Activated CD8-positive, alpha-beta memory T cell treated with anti-CD3 and anti-CD28 coated beads for 48 hours (primary cell): ENCODE data around the gene PAX7.

Experiments used
- DNase-seq, 3 experiments: peaks; one replicate each; pipeline ENCODE4 v3.0.0-alpha.2; 2020; ENCODE audit warnings: low read depth in 2 of 3, low spot score in 2 of 3

PAX7 gene

GRCh38 chr1:18697541-18697940 lies 66.9 kb downstream of the PAX7 start:
- no peak for DNase-seq

DNA sequence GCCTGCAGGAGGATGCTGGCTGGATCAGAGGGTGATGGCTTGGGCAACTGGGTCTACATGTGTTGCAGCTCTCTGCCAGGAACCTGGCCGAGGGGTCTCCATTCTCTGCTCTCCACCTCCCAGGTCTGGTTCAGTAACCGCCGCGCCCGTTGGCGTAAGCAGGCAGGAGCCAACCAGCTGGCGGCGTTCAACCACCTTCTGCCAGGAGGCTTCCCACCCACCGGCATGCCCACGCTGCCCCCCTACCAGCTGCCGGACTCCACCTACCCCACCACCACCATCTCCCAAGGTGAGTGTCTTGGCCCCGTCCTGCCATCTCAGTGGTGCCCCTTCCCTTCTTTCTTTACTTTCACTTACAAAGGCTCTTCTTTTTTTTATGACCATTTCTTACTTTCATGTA lies 69.9 kb downstream of the PAX7 start:
- DNase-seq, result no peak

GRCh38 chr1:18701183-18701582 lies 70.5 kb downstream of the PAX7 start:
- no peak for DNase-seq

DNA sequence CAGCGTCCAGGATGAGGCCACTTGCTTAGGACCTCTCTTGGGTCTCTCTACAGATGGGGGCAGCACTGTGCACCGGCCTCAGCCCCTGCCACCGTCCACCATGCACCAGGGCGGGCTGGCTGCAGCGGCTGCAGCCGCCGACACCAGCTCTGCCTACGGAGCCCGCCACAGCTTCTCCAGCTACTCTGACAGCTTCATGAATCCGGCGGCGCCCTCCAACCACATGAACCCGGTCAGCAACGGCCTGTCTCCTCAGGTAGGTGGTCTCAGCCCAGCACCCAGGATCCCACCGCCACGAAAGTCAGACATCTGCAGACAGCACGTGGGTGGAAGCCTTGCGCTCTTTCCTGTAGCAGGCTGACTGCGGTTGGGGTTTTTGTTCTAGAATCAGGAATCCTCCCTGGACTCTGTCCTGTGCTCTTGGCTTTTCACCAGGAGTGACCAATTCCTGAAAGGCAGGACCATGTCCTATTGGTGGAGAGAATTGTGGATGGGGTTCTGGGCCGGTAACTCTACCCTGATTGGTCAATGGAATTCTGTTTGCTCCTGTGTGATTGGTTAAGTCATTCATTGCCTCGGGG lies 72.5 kb downstream of the PAX7 start:
- DNase-seq, result no peak

GRCh38 chr1:18705811-18706210 lies 75.2 kb downstream of the PAX7 start:
- no peak for DNase-seq

DNA sequence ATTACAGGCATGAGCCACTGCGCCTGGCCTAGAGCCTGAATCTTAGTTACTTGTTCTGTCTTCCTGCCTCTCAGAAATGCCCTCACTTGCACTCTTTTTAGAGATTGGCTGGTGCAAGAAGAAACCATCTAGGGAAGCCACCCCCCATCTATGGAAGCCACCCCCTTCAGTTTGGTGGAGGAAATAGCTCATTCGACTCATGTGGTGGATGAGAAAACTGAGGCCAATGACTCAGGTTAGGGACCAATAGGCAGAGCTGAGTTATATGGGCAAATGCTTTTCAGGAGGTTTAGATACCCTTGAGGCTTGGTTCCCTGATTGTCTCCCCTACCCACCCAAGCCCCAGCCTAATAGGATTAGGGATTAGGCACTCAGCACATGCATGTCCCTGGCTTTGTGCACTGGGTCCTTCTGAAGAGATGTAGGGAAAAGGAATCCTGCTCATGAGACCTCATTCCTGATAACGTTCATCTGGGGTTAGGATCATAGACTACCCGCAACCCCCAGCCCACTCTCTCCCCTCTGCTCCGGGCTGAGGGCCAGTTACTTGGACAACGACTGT lies 77.1 kb downstream of the PAX7 start:
- no peak for DNase-seq

DNA sequence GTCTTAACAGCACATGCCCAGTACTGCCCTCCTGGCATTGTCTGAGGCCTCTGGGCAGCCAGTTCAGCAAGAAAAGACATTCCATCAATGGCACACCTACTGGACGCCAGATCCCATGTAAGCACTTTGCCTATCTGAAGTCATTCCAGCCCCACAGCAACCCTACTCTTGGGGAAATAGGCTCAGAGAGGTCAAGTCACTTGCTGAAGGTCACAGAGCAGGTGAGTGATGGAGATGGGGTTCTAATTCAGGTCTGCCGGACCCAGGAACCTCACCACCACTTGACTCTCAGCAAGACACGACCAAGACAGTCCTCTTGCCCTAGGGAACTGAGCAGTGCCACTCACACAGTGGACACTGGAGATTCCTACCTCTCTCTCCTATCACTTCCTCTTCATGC lies 79.4 kb downstream of the PAX7 start:
- DNase-seq, result no peak

DNA sequence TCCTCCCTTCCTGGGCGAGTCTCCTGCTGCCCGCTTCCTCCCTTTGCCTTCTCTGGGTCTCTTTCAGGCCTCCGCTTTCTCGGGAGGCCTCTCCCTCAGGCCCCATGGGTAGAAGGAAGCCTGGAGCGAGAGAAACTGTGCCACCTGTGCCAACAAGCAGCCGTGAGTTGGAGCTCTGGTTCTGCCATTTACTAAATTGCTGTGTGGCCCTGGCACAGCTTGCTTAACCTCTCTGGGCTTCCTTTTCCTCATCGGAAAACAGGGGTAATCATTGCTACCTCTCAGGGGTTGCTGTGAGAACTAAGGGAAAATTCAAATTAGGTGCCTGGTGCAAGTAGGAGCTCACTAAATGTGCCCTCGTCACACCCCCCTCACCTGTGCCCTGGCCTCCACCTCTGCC lies 80.4 kb downstream of the PAX7 start:
- DNase-seq, result no peak

DNA sequence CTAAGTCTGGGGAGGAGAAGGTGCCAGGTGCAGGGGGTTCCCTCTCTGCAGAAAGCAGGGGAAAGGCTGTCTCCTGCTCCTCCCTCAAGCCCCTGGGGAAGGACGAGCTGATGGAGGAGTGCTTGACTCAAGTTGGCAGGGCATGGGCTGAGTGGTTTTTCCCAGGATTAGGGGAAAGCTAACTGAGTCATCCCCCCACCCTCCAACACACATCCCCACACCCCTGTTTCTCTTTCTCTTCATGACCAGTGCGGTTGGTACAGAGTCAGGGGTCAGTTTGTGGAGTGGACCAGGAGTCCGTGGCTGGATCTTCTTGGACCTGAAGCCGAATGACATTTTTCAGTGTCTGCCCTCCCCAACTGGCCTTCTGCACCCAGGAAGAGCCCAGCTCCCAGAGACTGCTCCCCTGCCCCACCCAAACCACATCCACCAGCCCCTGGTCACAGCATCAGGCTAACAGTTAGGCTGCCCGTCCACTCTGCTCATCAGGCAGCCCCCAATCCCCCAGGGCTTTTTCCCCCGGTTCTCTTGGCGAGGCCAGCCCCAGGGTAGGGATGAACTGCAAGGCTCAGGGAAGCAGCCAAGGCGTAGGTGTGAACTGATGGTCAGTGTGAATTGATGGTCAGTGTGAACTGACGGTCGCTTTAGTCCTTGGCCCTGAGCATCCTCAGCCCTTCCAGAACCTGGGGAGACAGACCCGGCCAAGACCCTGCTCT lies 81.0 kb downstream of the PAX7 start:
- no peak for DNase-seq

DNA sequence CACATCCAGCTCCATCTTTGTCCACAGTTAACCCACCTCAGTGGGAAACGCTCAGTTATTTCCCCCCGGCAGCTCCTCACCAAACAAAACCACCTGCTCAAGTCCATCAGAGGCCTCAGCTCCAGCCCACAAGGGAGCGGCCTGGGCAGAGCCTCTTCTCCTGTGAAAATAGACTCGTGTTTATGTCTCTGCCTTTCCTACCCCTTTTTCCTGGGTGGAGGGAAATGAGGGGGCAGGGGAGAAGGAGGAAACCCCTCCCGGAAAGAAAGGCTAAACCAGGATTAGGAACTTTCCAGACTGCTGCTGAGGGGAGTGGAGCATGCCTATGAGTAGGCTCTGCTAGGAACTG lies 81.6 kb downstream of the PAX7 start:
- DNase-seq, result no peak

- no peak for DNase-seq
Measured at GRCh38 chr1:18714404-18715175, 83.9 kb downstream of the PAX7 start.

DNA sequence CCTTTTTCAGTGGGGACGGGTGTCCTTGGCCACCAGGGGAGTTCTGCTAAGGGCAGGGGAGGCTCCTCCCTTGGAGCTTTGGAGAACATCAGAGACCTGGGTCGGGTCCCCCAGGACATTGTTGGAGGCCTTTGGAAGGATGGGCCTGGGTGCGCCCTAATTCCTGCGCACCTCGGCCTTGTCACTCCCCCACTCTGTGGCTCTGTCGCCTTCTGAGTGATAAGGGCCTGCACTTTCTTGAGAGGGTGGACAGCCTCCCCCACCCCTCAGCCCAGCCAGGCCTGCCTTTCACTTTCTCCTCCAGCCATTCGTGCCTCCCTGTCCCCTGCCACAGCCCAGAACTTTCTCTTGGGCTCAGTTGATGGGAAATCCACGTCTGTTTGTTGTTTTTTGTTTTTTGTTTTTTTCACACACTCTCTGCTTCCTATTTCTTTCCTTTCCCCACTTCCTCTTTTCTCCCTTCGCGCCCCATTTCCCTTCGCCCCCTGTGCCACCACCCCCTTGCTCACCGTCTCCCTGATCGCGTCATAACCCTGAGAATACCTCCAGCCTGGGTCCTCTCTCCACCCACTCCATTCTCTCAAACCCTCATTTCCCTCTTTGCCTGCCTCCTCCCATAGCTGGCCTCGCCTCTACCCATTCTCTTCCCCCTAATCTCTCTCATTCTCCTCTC lies 85.6 kb downstream of the PAX7 start:
- no peak for DNase-seq

DNA sequence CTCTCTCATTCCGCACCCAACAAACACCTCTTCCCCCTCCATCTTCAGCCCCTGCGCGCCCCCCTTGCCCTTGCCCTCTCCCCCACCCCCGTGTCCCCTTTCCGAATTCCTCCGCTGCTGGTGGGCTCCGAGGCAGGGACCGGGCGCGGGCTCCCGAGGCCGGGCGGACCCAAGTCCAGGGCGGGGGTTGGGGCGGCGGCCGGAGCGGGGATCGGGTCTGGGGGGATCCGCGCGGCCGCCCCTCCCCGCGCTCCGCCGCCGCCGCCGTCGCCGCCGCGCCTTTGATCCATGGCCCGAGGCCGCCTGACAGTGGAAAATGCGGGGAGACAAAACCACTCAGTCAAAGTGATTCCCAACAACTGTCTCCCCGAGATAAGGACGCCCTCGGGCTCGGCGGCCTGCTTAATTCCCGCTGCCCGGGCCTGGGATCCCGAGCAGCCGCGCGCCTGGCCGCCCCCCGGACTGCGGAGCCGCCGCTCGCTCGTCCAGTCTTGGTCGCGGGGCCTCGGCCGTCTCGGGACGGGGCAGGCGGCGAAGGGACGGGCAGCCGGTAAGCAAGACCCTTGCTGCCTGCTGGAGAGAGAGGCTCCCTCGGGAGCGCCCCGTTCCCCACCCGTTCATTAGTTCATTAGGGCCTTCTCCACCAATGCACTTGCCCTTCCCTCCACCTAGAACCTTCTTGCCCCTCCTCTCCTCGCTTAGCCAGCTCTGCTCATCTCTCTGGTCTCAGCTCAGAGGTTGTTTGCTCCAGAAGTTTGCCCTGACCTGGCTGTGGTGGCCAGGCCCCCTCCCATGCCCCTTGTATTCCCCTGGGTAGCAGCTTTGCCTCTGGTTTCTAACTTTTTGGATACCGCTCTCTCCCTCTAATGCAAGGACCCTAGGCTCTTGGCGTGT lies 86.4 kb downstream of the PAX7 start:
- no peak for DNase-seq

DNA sequence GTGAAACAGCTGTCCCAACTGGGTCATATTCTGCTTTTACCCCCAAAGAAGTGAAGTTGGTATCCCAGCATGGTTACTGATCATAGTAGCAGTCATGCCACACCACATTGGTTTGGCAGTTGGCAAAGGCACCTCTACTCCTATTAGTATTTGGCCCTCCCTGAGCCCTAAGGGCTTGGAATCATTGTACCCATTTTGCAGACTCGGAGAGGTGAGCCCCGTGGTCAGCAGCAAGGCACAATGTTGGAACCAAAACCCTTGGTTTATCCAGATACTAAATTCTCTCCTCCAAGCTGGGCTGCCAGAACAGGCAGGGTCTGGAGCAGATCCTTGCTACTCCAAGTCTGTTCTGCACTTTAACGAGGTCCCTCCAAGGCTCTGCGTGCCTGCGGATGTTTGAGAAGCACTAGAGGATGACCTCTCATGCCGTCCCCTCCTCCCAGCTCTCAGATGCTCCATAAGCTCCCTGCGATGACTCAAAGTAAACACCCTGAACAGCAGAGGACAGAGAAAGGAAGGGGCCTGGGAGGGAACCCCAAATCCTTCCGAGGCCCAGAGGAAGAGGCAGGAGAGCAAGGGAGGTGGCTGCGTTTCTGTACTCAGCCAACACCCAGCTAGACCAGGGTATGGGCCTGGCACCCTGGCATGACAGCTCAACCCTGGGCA lies 89.3 kb downstream of the PAX7 start:
- no peak for DNase-seq

GRCh38 chr1:18721041-18721440 lies 90.4 kb downstream of the PAX7 start:
- DNase-seq, result no peak

- no peak for DNase-seq
Measured at GRCh38 chr1:18721776-18722175, 91.1 kb downstream of the PAX7 start.

GRCh38 chr1:18722270-18722669 lies 91.6 kb downstream of the PAX7 start:
- DNase-seq, result no peak

DNA sequence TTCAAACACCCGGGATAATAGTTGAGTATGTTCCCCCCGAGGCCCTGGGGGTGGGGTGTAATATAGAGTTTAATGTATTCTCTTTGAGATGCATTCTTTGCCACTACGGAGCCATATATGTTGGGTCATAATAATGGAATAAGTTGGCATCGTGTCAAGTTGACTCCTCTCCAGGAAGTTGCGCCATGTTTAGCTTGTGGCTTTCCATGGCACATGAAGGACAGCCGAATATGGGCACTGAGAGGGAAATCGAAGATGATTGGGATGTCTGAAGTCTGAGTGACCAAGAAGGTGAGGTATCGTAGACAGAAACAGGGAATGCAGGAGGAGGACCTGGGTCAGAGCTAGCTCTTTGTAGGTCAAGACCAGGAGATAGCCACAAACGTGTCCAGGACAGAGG lies 92.6 kb downstream of the PAX7 start:
- no peak for DNase-seq

DNA sequence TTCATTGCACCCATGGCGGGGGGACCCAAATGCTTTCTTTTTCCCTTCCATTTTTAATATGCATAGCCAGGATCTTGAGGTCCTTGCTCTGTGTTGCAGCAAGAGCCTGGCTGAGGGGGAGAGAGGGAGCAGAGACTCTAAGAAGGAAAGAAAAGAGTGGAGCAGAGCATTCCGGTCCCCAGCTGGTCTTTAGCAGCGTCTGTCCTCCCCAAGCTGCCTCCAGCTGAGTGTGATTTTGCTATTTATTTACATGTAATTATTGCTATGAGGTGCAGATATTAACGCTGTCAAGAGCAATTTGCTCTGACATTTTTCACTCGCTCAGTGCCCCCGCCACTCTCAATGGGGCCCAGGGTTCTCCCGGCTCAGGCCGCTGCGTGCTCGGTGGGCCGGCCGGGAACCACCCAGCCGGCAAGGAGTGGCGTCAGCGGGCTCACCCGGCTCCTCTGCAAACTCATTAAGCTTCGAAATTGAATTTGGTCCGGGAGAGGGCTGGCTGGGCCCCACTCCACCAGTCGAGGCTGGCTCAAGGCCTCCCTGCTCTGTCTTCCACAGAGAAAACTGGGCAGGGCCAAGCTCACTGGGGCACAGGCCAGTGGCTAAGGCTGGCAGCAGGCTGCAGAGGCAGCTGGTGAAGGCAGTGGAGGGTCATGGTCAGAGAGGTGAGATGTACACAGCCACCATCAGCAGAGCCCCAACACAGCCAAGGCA lies 93.2 kb downstream of the PAX7 start:
- DNase-seq, result no peak

- no peak for DNase-seq
Measured at GRCh38 chr1:18724801-18725200, 94.2 kb downstream of the PAX7 start.
